BJ (cell line): ENCODE results near the gene IL17RE. TPM values are rescaled to one million over a fixed set of nuclear protein-coding genes. Genes with fewer than 3 reads are reported as not detected.

Experiments
- CTCF ChIA-PET: fragments of 350-600 bp; formaldehyde crosslinking; extraction: SDS; loops from one replicate; lab custom pipeline; 2021; ENCODE audit warnings: antibody characterized with exemption, inconsistent platforms; lab: Yijun Ruan, JAX
- POLR2A ChIA-PET: fragments of 300-600 bp; sonication (Branson Sonifier 250); formaldehyde crosslinking; extraction: SDS; loops from one replicate; lab custom pipeline; 2021; ENCODE audit warnings: antibody characterized with exemption; lab: Charles Lee
- DNase-seq: peaks from one replicate; pipeline ENCODE4 v3.0.0-alpha.2; 2011; ENCODE audit warnings: low read depth
- H3K27me3 ChIP-seq: 2 replicates; pipeline ENCODE4 v1.6.0; 2011; ENCODE audit warnings: low read length; ENCODE audit not compliant: control insufficient read depth, insufficient read depth
- H3K36me3 ChIP-seq: 2 replicates; pipeline ENCODE4 v1.5.1; 2011; ENCODE audit warnings: low read length; ENCODE audit not compliant: control insufficient read depth, insufficient read depth
- H3K4me3 ChIP-seq: 2 replicates; pipeline ENCODE4 v1.5.1; 2011; ENCODE audit warnings: low read depth, mild to moderate bottlenecking, control low read depth, low read length
- polyA plus RNA-seq: library from polyadenylated mRNA; depleted of rRNA; stranded (reverse); fragments of >200 nt; gene quantifications from 2 replicates; pipeline ENCODE4 v1.2.3, GENCODE V29; 2011
- TF ChIP-seq, protein P1 (sequence below): IDR thresholded peaks from 2 replicates; pipeline ENCODE4 v1.5.1; 2011; ENCODE audit warnings: low read depth, mild to moderate bottlenecking, control low read depth, inconsistent platforms, low read length, moderate library complexity; ENCODE audit not compliant: insufficient read depth

Gene IL17RE
- polyA plus RNA-seq, 1 experiment, result 4.0 TPM

DNA sequence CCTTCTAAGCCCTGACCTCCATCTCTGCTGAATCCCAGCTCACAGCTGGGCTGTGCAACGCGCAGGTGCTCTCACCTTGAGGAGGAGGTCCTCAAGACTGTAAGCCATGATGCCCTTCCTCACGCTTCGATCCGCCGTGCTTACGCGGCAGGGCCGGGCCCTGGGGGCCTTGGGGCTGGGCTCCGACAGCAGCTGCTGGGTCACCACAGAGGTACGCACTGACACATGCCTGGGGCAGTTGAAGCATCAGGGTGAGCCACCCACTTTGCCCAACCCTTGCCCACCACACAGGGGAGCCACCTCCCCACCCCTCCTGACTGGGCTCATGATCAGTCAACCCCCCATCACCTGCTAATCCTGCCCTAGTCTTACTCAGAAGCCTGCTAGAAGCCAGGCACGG, 25.7 kb upstream of the IL17RE start:
- DNase-seq, result no peak
- no peaks in the 10 kb centered on the region for H3K27me3 ChIP-seq
- CTCF ChIA-PET, result no interaction called here
- POLR2A ChIA-PET, result no interaction called here
- TF ChIP-seq, protein P1, sequence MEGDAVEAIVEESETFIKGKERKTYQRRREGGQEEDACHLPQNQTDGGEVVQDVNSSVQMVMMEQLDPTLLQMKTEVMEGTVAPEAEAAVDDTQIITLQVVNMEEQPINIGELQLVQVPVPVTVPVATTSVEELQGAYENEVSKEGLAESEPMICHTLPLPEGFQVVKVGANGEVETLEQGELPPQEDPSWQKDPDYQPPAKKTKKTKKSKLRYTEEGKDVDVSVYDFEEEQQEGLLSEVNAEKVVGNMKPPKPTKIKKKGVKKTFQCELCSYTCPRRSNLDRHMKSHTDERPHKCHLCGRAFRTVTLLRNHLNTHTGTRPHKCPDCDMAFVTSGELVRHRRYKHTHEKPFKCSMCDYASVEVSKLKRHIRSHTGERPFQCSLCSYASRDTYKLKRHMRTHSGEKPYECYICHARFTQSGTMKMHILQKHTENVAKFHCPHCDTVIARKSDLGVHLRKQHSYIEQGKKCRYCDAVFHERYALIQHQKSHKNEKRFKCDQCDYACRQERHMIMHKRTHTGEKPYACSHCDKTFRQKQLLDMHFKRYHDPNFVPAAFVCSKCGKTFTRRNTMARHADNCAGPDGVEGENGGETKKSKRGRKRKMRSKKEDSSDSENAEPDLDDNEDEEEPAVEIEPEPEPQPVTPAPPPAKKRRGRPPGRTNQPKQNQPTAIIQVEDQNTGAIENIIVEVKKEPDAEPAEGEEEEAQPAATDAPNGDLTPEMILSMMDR, result no peak
- H3K4me3 ChIP-seq, result no peak overlapping the region
- no peaks in the 10 kb centered on the region for H3K36me3 ChIP-seq

DNA sequence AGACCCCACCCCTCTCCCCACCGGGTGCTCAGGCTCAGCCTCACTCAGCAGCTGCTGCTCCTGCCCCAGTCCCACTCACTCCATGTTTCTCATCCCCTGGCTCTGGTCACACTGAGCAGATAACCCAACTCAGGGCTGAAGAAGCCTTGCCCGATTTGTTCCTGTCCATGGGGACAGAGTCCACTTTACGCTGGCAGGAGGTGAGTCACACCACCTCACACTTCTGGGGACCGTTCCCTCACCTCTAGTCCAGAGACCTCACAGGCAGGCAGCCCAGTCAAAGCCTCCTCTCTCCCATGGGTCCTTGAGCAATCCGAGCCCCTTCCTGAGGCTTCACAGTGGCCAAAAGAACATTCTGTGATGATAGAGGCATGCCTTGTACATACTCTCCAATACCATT, 23.9 kb upstream of the IL17RE start:
- H3K4me3 ChIP-seq, result no peak overlapping the region
- TF ChIP-seq, protein P1, result no peak
- ChIA-PET CTCF (interaction anchor here (1.0 kb wide), 1 partner anchor 55 kb away, joined by 3 read pairs; no protein-coding TSS in a partner anchor), POLR2A (no interaction called here)
- DNase-seq, result no peak
- no peaks in the 10 kb centered on the region for H3K27me3 ChIP-seq
- no peaks in the 10 kb centered on the region for H3K36me3 ChIP-seq

DNA sequence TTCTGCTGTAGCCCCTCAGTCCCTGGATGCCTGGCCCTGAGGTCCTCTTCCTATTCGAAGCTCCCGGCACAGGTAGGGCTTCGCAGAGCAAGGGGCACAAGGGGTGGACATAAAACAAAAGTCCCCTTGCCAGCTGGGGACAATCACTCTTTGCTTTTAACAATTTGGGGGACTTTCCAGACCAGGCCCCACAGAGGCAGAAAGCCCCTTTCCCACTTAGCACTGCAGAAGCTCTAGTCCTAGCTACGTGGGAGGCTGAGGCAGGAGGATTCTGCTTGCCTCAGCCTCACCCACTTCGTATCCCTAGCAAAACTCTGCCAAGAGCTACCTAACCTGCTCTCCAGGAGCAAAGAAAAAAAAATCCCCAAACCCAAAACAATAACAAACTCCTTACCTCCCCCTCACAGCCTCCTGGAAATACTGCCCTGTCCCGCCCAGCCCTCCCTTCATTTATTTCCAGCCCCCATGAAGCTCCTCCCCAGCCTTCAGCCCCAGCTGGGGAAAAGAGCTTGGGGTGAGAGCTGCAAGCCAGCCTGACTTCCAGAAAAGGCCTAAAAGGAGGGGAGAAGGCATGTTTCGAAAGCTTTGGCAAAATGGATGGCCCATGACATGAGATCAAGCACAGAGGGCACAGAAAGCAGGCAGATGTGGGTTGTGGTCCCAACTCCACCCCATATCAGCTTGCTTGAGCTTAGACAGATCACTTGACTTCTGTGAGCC, 22.7 kb upstream of the IL17RE start, which contains the start of gene CIDEC:
Gene CIDEC (minus strand): TSS at position 424 of the 720 bp plus-strand sequence. CDS start 1,767 bp downstream, outside the sequence.
- Histone ChIP-seq H3K36me3 (no peaks in the 10 kb centered on the region), H3K27me3 (no peaks in the 10 kb centered on the region), H3K4me3 (no peak within 1 kb of the TSS)
- POLR2A ChIA-PET, result no interaction called here
- TF ChIP-seq, protein P1, result no peak
- CTCF ChIA-PET, result interaction anchor here (1.3 kb wide), 1 partner anchor 13 kb away, joined by 5 read pairs; no protein-coding TSS in a partner anchor
- no peak for DNase-seq

DNA sequence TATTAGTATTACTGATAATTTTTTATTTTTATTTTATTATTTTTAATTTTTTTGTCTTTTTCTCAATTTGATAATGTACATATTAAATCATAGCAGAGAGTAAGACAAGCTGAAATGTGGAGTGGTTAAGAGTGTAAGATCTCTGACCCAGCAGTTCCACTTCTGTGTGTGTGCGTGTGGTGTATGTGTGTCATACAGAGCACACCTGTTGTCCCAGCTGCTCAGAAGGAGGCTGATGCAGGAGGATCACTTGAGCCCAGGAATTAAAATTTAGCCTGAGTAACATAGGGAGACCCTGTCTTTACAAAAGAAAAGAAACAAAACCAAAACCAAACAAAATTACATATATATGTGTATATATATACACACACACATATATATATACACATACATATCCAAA, 21.2 kb upstream of the IL17RE start:
- TF ChIP-seq, protein P1, result no peak
- Histone ChIP-seq H3K27me3 (no peaks in the 10 kb centered on the region), H3K36me3 (no peaks in the 10 kb centered on the region), H3K4me3 (no peak overlapping the region)
- ChIA-PET CTCF (no interaction called here), POLR2A (no interaction called here)
- no peak for DNase-seq

DNA sequence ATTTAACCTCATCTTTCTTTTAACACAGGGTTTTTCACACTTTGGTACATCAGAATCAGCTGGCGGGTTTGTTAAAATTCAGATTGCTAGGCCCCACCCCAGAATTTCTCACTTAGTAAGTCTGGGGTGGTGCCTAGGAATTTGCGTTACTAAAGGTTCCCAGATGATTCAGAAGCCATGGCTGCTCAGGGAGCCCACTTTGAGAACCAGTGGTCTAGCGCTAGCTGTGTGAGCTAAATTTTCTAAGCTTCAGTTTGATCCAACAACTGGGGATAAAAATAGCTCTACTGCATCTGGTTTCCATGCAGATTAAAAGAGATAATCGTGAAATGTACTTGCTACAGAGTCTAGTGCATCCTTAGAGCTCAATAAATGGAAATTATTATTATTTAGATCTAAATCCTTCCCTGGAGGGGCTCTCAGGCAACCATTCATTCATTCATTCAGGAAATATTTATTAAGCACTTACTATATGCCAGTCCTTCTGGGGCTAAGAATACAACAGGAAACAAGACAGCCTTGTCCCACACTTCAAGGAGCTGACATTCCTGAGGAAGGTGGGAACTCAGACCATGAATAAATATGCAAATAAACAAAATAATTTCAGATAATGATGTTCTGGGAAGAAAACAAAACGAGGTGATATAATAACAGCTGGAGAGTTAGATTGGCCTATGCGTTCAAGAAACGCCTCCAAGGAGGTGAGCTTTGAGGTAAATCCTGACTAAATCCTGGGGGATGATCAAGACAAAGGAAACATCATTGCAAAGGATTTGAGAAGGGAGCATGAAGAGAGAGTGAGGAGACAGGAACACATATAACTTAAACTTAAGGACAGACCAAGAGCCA, 18.7 kb upstream of the IL17RE start:
- Histone ChIP-seq H3K36me3 (no peaks in the 10 kb centered on the region), H3K27me3 (no peaks in the 10 kb centered on the region), H3K4me3 (no peak overlapping the region)
- DNase-seq, result peak; percentile 70
- POLR2A ChIA-PET, result interaction anchor here (0.7 to 0.8 kb wide), 2 partner anchors 11 to 231 kb away, joined by 3 to 4 read pairs; no protein-coding TSS in a partner anchor
- CTCF ChIA-PET, result interaction anchor here (0.7 to 2.0 kb wide), 6 partner anchors 19 to 168 kb away, joined by 3 to 7 read pairs (median 4); no protein-coding TSS in a partner anchor
- TF ChIP-seq, protein P1, result no peak
